Inferior parietal cortex (tissue), 1 donor: ENCODE data around the gene SLC9A6.
A peak's percentile ranks its signal among the peaks of the same experiment; 100 is the strongest.
"Not testable (repeated sequence)": the region's sequence is repeated elsewhere in the genome, so short reads cannot be mapped to it uniquely, and the experiment has no call there.

ENCODE experiments used
- DNase-seq: peaks from one replicate; pipeline ENCODE4 v3.0.0-alpha.2; 2016; ENCODE audit errors: extremely low spot score

The SLC9A6 gene

DNA sequence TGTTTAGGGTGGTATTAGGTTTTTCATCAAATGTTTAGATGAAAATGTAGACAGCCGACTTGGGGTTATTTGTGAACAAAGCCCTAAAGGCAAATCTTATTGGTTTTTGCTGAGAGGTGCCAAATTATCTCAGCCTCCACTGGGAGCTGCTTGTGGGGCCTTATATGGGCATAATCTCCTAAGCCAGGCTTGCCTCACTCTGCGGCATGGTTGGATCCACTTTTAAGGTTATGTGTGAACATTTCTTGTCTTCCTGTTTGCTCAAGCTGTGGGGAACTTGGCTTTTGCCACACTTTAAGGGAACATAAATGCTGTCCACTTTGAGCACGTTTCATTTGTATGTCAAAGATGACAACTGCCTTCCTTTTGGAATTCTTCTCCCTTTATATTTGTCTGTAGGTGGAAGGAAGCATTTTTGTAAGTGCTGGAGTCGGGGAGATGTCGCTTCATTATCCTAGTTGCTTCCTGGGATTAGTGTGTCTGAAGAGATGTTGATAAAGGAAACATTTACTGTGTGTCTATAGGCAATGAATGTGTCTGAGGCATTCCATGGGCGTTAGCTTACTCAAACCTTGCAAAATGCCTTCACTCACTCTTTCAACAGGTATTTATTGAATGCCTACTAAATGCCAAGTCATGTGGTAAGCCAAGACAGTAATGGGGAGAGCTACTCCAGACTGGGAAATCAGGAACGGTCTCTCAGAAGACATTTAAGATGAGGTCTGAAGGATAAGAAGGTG lies 78.3 kb downstream of the SLC9A6 start:
- no peak for DNase-seq

GRCh38 chrX:136064661-136065043 lies 79.4 kb downstream of the SLC9A6 start:
- DNase-seq: no peak

GRCh38 chrX:136065044-136065671 lies 79.9 kb downstream of the SLC9A6 start:
- peak; percentile 8 for DNase-seq

- no peak for DNase-seq
These were observed 81.9 kb downstream of the SLC9A6 start for GRCh38 chrX:136067097-136067496.

GRCh38 chrX:136067966-136068365 lies 82.7 kb downstream of the SLC9A6 start:
- peak; percentile 17 for DNase-seq

DNA sequence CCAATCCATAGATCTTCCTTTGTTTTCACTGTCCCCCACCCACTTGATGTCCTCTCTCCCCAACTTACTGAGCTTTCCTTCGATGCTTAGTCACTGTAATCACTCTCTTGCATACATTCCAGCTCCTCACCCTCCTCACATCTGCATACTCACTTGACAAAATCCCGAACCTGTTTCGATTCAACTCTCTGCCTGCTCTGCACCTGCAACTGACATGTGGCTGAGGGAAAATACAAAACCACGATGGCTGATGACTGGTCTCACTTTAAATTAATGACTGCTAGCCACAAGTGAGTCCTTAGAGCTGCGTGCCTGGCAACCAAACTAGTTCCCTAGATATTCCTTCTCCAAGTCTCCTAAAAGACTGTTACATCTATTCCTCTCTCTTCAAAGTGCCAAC lies 91.7 kb downstream of the SLC9A6 start:
- DNase-seq: no peak

DNA sequence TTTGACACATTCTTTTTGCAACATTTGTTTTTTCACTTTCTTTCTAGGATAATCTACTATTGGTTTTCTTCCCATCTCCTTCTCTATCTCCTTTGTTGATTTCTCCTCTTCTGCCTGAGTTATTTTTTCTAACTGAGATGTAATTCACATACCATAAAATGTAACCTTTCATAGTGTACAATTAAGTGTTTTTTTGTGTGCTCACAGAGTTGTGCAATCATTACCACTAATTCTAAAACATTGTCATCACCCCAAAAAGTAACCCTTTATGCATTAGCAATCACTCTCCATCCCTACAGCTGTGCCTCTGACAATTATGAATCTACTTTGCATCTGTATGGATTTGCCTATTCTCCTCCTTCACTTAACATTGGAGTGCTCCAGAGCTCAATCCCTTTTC lies 95.5 kb downstream of the SLC9A6 start:
- DNase-seq: no peak

GRCh38 chrX:136086521-136086920 lies 101.3 kb downstream of the SLC9A6 start:
- no peak for DNase-seq

- not testable (repeated sequence) for DNase-seq
These were observed 106.7 kb downstream of the SLC9A6 start for GRCh38 chrX:136091898-136092297.

GRCh38 chrX:136094962-136095361 lies 109.7 kb downstream of the SLC9A6 start:
- DNase-seq: no peak
